Sciatic nerve (tissue), 2 donors: ENCODE measurements around the gene NAP1L5. TPM values are rescaled to one million over a fixed set of nuclear protein-coding genes. Genes with fewer than 3 reads are reported as not detected.

ENCODE experiments used
- ATAC-seq: fragments of 200-7000 bp; cut with Tn5 transposase; one replicate; pipeline ENCODE4 v1.9.1; 2020; ENCODE audit warnings: mild to moderate bottlenecking, moderate library complexity
- DNase-seq: peaks from one replicate; pipeline ENCODE4 v3.0.0-alpha.2; 2020; ENCODE audit warnings: low spot score
- intact Hi-C: fragments of 100-400 bp; cut with DNase I; formaldehyde crosslinking; loops from one replicate; pipeline ENCODE4 v1.14.2; 2022
- total RNA-seq: library from RNA; stranded (reverse); fragmentation: NEBNext Ultra II Directional; extraction: Animal tissue kit (Norgen Biotek cat#: 25700); gene quantifications from one replicate; pipeline ENCODE4 v1.2.1, GENCODE V29; 2021
- donor health status: DM: no; HTN: no; CAD: no.
- donor health status: DM: no; HTN: no; CAD: no.

NAP1L5 gene
- 7.9 TPM for total RNA-seq

- peak; percentile 77 for DNase-seq
- intact Hi-C loops, result no loop called here
- ATAC-seq, result peak; percentile 96
These were observed at the start of gene NAP1L5 for GRCh38 chr4:88697588-88698329. TSS of gene NAP1L5 (minus strand) at chr4:88697829. CDS start at chr4:88697754, 75 bp downstream.

- ATAC-seq, result no peak
- DNase-seq, result no peak
- intact Hi-C loops, result no loop called here
These were observed 49.7 kb upstream of the NAP1L5 start for GRCh38 chr4:88747351-88747750.

GRCh38 chr4:88746206-88746605 lies 48.6 kb upstream of the NAP1L5 start:
- intact Hi-C loops, result no loop called here
- no peak for ATAC-seq
- no peak for DNase-seq

GRCh38 chr4:88745581-88746163 lies 48.0 kb upstream of the NAP1L5 start:
- intact Hi-C loops, result no loop called here
- ATAC-seq, result peak; percentile 71
- no peak for DNase-seq

GRCh38 chr4:88745175-88745574 lies 47.5 kb upstream of the NAP1L5 start:
- ATAC-seq (peak; percentile 57), DNase-seq (no peak)
- intact Hi-C loops, result no loop called here

- intact Hi-C loops, result no loop called here
- no peak for DNase-seq
- peak; percentile 55 for ATAC-seq
These were observed 47.0 kb upstream of the NAP1L5 start for GRCh38 chr4:88744609-88745008.

GRCh38 chr4:88743696-88744095 lies 46.1 kb upstream of the NAP1L5 start:
- DNase-seq (no peak), ATAC-seq (no peak)
- intact Hi-C loops, result no loop called here

- intact Hi-C loops, result no loop called here
- no peak for ATAC-seq
- no peak for DNase-seq
These were observed 44.9 kb upstream of the NAP1L5 start for GRCh38 chr4:88742561-88742960.

GRCh38 chr4:88738180-88738579 lies 40.6 kb upstream of the NAP1L5 start:
- DNase-seq (no peak), ATAC-seq (no peak)
- intact Hi-C loops, result no loop called here

GRCh38 chr4:88737307-88737941 lies 39.8 kb upstream of the NAP1L5 start:
- ATAC-seq (peak; percentile 82), DNase-seq (no peak)
- intact Hi-C loops, result no loop called here

GRCh38 chr4:88736264-88736663 lies 38.6 kb upstream of the NAP1L5 start:
- intact Hi-C loops, result no loop called here
- DNase-seq, result no peak
- no peak for ATAC-seq

- intact Hi-C loops, result no loop called here
- DNase-seq, result no peak
- peak; percentile 73 for ATAC-seq
These were observed 37.9 kb upstream of the NAP1L5 start for GRCh38 chr4:88735564-88735963.

- peak; percentile 10 for ATAC-seq
- intact Hi-C loops, result no loop called here
- DNase-seq, result no peak
These were observed 36.8 kb upstream of the NAP1L5 start for GRCh38 chr4:88734403-88734949.

GRCh38 chr4:88732714-88733368 lies 35.2 kb upstream of the NAP1L5 start:
- DNase-seq, result no peak
- intact Hi-C loops, result no loop called here
- ATAC-seq, result no peak

GRCh38 chr4:88731381-88731780 lies 33.8 kb upstream of the NAP1L5 start:
- no peak for DNase-seq
- intact Hi-C loops, result no loop called here
- no peak for ATAC-seq

- DNase-seq (no peak), ATAC-seq (no peak)
- intact Hi-C loops, result no loop called here
These were observed 33.2 kb upstream of the NAP1L5 start for GRCh38 chr4:88730811-88731210.

GRCh38 chr4:88729146-88729760 lies 31.6 kb upstream of the NAP1L5 start:
- DNase-seq, result no peak
- intact Hi-C loops, result no loop called here
- no peak for ATAC-seq

- DNase-seq (no peak), ATAC-seq (peak; percentile 69)
- intact Hi-C loops, result no loop called here
These were observed 30.5 kb upstream of the NAP1L5 start for GRCh38 chr4:88728146-88728545.

- intact Hi-C loops, result no loop called here
- ATAC-seq, result no peak
- DNase-seq, result no peak
These were observed 28.4 kb upstream of the NAP1L5 start for GRCh38 chr4:88725986-88726385.
